ENCODE measurements around the gene RAB3GAP1.

- TF ChIP-seq ZBTB21 (tag by site-specific recombination; IDR thresholded peaks at IDR 0.05) (no peak), ATF2 (tag by site-specific recombination; IDR thresholded peaks at IDR 0.05; ENCODE audit: low read depth) (no peak), ZNF121 (tag by site-specific recombination; IDR thresholded peaks at IDR 0.05) (no peak), CTCF (tag by site-specific recombination; IDR thresholded peaks at IDR 0.05) (no peak), ZNF639 (tag by site-specific recombination; IDR thresholded peaks at IDR 0.05) (no peak)
Observed at GRCh38 chr2:135202751-135203150, 150.7 kb downstream of the RAB3GAP1 start.

Measured in HEK293 (cell line).